K562 (cell line): ENCODE results near the gene TMEM69. TPM values are rescaled to one million over a fixed set of nuclear protein-coding genes. Genes with fewer than 3 reads are reported as not detected.

Experiments used
- CBFA2T3 ChIP-seq: fragments of 450-650 bp; IDR thresholded peaks from 2 replicates; pipeline ENCODE4 v1.6.1; 2017
- CHD4 ChIP-seq: fragments of 200-600 bp; sonication (generic); IDR thresholded peaks from 3 replicates; pipeline ENCODE4 v1.6.1; 2012; ENCODE audit warnings: low read depth, mild to moderate bottlenecking, mixed read lengths, low read length, inconsistent platforms; ENCODE audit not compliant: insufficient read depth, insufficient replicate concordance, poor library complexity, severe bottlenecking
- CXXC5 ChIP-seq: fragments of 250-450 bp; sonication (Bioruptor Pico); IDR thresholded peaks from 2 replicates; pipeline ENCODE4 v1.8.0; 2022; ENCODE audit warnings: inconsistent platforms, mild to moderate bottlenecking, moderate library complexity
- HDAC6 ChIP-seq: IDR thresholded peaks from 2 replicates; pipeline ENCODE4 v1.6.1; 2012; ENCODE audit warnings: low read depth, mild to moderate bottlenecking, control low read depth, inconsistent platforms, low read length, moderate library complexity
- JUN ChIP-seq, 2 experiments: sonication (generic) in 1 of 2; formaldehyde crosslinking in 1 of 2; IDR thresholded peaks; 2 replicates each; pipeline versions ENCODE4 v1.6.1 to v1.8.0; 2012 to 2022; ENCODE audit warnings: borderline replicate concordance in 2 of 2, mild to moderate bottlenecking in 2 of 2, improper control_type of control experiment in 1 of 2, low read depth in 1 of 2, low read length in 1 of 2, missing genetic modification reagents in 1 of 2
- MCM7 ChIP-seq, 2 experiments: fragments of 450-650 bp; IDR thresholded peaks; 2 replicates each; pipeline ENCODE4 v1.6.1; 2016 to 2018
- PHF20 ChIP-seq: fragments of 450-650 bp; IDR thresholded peaks from 2 replicates; pipeline ENCODE4 v1.6.1; 2018; ENCODE audit not compliant: partially characterized antibody
- SAP30 ChIP-seq: fragments of 200-600 bp; sonication (generic); IDR thresholded peaks from 2 replicates; pipeline ENCODE4 v1.6.1; 2012; ENCODE audit warnings: borderline replicate concordance, low read depth, mild to moderate bottlenecking, moderate library complexity, low read length, control low read depth, inconsistent platforms; ENCODE audit not compliant: insufficient read depth, poor library complexity, severe bottlenecking
- ZNF551 ChIP-seq: fragments of 250-450 bp; sonication (Bioruptor Pico); IDR thresholded peaks from 2 replicates; pipeline ENCODE4 v1.5.0; 2021; ENCODE audit warnings: mild to moderate bottlenecking, moderate library complexity
- ZNF707 ChIP-seq: fragments of 250-450 bp; sonication (Bioruptor Pico); conservative IDR thresholded peaks from 2 replicates; pipeline ENCODE4 v1.8.0; 2022; ENCODE audit warnings: inconsistent platforms, mild to moderate bottlenecking, moderate library complexity
- polyA plus RNA-seq, 8 experiments: library from polyadenylated mRNA; depleted of rRNA in 4 of 8; stranded (reverse) in 5 of 8; unstranded in 3 of 8; fragments of >200 nt; fragmentation: Nextera tagmentation in 2 of 8; fragmentation: Illumina TruSeq in 1 of 8; extraction: Ambion mirVana in 2 of 8; extraction: Trizol in 1 of 8; gene quantifications; 2 replicates each; pipeline versions ENCODE4 v1.2.1 to v1.2.3, GENCODE V29; 2011 to 2014; ENCODE audit warnings: inconsistent platforms in 1 of 8, missing spikeins in 1 of 8
- total RNA-seq, 7 experiments: library from RNA; depleted of rRNA in 6 of 7; stranded (reverse); fragments of >200 nt in 6 of 7; fragmentation: Illumina TruSeq in 2 of 7; extraction: Trizol in 2 of 7; gene quantifications; 2 replicates each; pipeline versions ENCODE4 v1.2.1 to v1.2.3, GENCODE V29; 2011 to 2021; ENCODE audit warnings: low replicate concordance in 1 of 7
- TF ChIP-seq, protein P1 (sequence below), 2 experiments: fragments of 450-650 bp; formaldehyde crosslinking in 1 of 2; IDR thresholded peaks; 2 replicates each; pipeline versions ENCODE4 v1.4.0 to v1.6.1; 2014 to 2020; ENCODE audit warnings: mild to moderate bottlenecking in 2 of 2, borderline replicate concordance in 1 of 2, low read depth in 1 of 2
- TF ChIP-seq, protein P2 (sequence below), 3 experiments: IDR thresholded peaks in 2 of 3; conservative IDR thresholded peaks in 1 of 3; 2 replicates each; pipeline ENCODE4 v1.5.1; 2011 to 2012; ENCODE audit warnings: low read length in 3 of 3, mild to moderate bottlenecking in 3 of 3, control low read depth in 2 of 3, improper control_type of control experiment in 1 of 3, inconsistent platforms in 1 of 3, low read depth in 1 of 3, mixed read lengths in 1 of 3, moderate library complexity in 1 of 3; ENCODE audit not compliant: insufficient read depth in 2 of 3
- TF ChIP-seq, protein P3 (sequence below), 2 experiments: fragments of 450-650 bp; IDR thresholded peaks; 2 replicates each; pipeline ENCODE4 v1.6.1; 2018; ENCODE audit warnings: mild to moderate bottlenecking in 2 of 2, low read depth in 1 of 2; ENCODE audit not compliant: partially characterized antibody in 2 of 2

Gene TMEM69
- total and polyA plus RNA-seq, 9 of the 15 experiments (the other 6 are each of a cell fraction or from before 2014, with no cell fraction given): 47.3 to 248 (median 103) TPM

DNA sequence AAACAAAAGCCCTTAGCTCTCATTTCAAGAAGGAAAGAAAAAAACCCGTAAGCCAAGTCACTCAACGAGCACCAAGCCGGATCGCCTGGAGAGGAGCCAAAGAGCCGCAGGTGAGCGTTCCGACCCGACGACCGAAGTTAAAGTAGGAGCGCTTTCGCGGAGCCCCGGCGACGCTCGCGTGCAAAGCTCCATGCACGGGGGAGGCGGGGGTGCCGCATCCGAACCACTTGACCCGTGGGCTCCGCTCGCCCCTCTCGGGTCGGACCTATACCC is 2.0 kb upstream of the TMEM69 start (continued):
- TF ChIP-seq SAP30 (peak; percentile 84), ZNF707 (CRISPR knock-in tag) (no peak), ZNF551 (CRISPR knock-in tag) (no peak), JUN (IDR thresholded peaks at IDR 0.05; ENCODE audit: borderline replicate concordance, low read depth, low read length) (no peak), JUN (CRISPR knock-in tag; IDR thresholded peaks at IDR 0.05; ENCODE audit: borderline replicate concordance) (0 out of 2 replicates have a peak, but pooled peaks have one; percentile 44), HDAC6 (no peak), CBFA2T3 (0 out of 2 replicates have a peak, but pooled peaks have one; percentile 12), MCM7 (IDR thresholded peaks at IDR 0.05) (no peak), CXXC5 (CRISPR knock-in tag) (peak; percentile 8; the same call in 1 of the 2 replicates), PHF20 (peak; percentile 50), CHD4 (peak; percentile 84)
- TF ChIP-seq, protein P1, sequence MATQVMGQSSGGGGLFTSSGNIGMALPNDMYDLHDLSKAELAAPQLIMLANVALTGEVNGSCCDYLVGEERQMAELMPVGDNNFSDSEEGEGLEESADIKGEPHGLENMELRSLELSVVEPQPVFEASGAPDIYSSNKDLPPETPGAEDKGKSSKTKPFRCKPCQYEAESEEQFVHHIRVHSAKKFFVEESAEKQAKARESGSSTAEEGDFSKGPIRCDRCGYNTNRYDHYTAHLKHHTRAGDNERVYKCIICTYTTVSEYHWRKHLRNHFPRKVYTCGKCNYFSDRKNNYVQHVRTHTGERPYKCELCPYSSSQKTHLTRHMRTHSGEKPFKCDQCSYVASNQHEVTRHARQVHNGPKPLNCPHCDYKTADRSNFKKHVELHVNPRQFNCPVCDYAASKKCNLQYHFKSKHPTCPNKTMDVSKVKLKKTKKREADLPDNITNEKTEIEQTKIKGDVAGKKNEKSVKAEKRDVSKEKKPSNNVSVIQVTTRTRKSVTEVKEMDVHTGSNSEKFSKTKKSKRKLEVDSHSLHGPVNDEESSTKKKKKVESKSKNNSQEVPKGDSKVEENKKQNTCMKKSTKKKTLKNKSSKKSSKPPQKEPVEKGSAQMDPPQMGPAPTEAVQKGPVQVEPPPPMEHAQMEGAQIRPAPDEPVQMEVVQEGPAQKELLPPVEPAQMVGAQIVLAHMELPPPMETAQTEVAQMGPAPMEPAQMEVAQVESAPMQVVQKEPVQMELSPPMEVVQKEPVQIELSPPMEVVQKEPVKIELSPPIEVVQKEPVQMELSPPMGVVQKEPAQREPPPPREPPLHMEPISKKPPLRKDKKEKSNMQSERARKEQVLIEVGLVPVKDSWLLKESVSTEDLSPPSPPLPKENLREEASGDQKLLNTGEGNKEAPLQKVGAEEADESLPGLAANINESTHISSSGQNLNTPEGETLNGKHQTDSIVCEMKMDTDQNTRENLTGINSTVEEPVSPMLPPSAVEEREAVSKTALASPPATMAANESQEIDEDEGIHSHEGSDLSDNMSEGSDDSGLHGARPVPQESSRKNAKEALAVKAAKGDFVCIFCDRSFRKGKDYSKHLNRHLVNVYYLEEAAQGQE (IDR thresholded peaks at IDR 0.05; ENCODE audit: borderline replicate concordance): peak; percentile 12; the same call in 1 of the 2 replicates
- TF ChIP-seq, protein P1 (CRISPR knock-in tag; IDR thresholded peaks at IDR 0.05; ENCODE audit: low read depth): no peak
- TF ChIP-seq, protein P2, sequence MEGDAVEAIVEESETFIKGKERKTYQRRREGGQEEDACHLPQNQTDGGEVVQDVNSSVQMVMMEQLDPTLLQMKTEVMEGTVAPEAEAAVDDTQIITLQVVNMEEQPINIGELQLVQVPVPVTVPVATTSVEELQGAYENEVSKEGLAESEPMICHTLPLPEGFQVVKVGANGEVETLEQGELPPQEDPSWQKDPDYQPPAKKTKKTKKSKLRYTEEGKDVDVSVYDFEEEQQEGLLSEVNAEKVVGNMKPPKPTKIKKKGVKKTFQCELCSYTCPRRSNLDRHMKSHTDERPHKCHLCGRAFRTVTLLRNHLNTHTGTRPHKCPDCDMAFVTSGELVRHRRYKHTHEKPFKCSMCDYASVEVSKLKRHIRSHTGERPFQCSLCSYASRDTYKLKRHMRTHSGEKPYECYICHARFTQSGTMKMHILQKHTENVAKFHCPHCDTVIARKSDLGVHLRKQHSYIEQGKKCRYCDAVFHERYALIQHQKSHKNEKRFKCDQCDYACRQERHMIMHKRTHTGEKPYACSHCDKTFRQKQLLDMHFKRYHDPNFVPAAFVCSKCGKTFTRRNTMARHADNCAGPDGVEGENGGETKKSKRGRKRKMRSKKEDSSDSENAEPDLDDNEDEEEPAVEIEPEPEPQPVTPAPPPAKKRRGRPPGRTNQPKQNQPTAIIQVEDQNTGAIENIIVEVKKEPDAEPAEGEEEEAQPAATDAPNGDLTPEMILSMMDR (IDR thresholded peaks at IDR 0.05 in 2 of 3, conservative IDR thresholded peaks at IDR 0.05 in 1 of 3; ENCODE audit: insufficient read depth in 2 of 3, low read depth in 1 of 3, low read length in 3 of 3): peak; percentile 34 to 46 (median 39); a peak in 3 of 6 replicates
- TF ChIP-seq, protein P3, sequence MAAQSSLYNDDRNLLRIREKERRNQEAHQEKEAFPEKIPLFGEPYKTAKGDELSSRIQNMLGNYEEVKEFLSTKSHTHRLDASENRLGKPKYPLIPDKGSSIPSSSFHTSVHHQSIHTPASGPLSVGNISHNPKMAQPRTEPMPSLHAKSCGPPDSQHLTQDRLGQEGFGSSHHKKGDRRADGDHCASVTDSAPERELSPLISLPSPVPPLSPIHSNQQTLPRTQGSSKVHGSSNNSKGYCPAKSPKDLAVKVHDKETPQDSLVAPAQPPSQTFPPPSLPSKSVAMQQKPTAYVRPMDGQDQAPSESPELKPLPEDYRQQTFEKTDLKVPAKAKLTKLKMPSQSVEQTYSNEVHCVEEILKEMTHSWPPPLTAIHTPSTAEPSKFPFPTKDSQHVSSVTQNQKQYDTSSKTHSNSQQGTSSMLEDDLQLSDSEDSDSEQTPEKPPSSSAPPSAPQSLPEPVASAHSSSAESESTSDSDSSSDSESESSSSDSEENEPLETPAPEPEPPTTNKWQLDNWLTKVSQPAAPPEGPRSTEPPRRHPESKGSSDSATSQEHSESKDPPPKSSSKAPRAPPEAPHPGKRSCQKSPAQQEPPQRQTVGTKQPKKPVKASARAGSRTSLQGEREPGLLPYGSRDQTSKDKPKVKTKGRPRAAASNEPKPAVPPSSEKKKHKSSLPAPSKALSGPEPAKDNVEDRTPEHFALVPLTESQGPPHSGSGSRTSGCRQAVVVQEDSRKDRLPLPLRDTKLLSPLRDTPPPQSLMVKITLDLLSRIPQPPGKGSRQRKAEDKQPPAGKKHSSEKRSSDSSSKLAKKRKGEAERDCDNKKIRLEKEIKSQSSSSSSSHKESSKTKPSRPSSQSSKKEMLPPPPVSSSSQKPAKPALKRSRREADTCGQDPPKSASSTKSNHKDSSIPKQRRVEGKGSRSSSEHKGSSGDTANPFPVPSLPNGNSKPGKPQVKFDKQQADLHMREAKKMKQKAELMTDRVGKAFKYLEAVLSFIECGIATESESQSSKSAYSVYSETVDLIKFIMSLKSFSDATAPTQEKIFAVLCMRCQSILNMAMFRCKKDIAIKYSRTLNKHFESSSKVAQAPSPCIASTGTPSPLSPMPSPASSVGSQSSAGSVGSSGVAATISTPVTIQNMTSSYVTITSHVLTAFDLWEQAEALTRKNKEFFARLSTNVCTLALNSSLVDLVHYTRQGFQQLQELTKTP (IDR thresholded peaks at IDR 0.05; ENCODE audit: low read depth in 1 of 2, partially characterized antibody in 2 of 2): peak in 1 of 2 experiments; percentile 69
